AG04449 (cell line): Measurements from ENCODE around the gene CALML5.

Source experiments
- CTCF ChIA-PET: fragments of 350-600 bp; formaldehyde crosslinking; extraction: SDS; loops from one replicate; lab custom pipeline; 2021; ENCODE audit warnings: antibody characterized with exemption; lab: Yijun Ruan, JAX
- POLR2A ChIA-PET: fragments of 400-600, 350-600 bp; formaldehyde crosslinking; extraction: SDS; loops from one replicate; lab custom pipeline; 2020; ENCODE audit warnings: antibody characterized with exemption, inconsistent platforms; lab: Yijun Ruan, JAX
- DNase-seq: peaks from one replicate; pipeline ENCODE4 v3.0.0-alpha.2; 2010; ENCODE audit warnings: low read depth, low spot score
- H3K4me3 ChIP-seq: 2 replicates; pipeline ENCODE4 v1.5.1; 2011; ENCODE audit warnings: low read depth, mild to moderate bottlenecking, control low read depth, low read length
- CTCF ChIP-seq: IDR thresholded peaks from one replicate; pipeline ENCODE4 v1.5.1; 2011; ENCODE audit warnings: mild to moderate bottlenecking, moderate library complexity, low read length, control low read depth, inconsistent platforms; ENCODE audit not compliant: insufficient read depth; ENCODE audit errors: missing control alignments

CALML5 gene

GRCh38 chr10:5527332-5528200 lies 28.2 kb upstream of the CALML5 start:
- no peak for TF ChIP-seq CTCF
- DNase-seq: no peak
- ChIA-PET CTCF (interaction anchor here (1.2 kb wide), 1 partner anchor 83 kb away, joined by 5 read pairs; no protein-coding TSS in a partner anchor), POLR2A (no interaction called here)
- H3K4me3 ChIP-seq: no peak overlapping the region

GRCh38 chr10:5526691-5527331 lies 27.4 kb upstream of the CALML5 start:
- no peak for TF ChIP-seq CTCF
- ChIA-PET CTCF (no interaction called here), POLR2A (no interaction called here)
- DNase-seq: no peak
- H3K4me3 ChIP-seq: no peak overlapping the region

GRCh38 chr10:5525561-5526341 lies 26.4 kb upstream of the CALML5 start:
- H3K4me3 ChIP-seq: no peak overlapping the region
- CTCF ChIA-PET: no interaction called here
- TF ChIP-seq CTCF: no peak
- POLR2A ChIA-PET: no interaction called here
- DNase-seq: no peak

GRCh38 chr10:5524641-5525560 lies 25.5 kb upstream of the CALML5 start, which contains the start of gene CALML3:
CALML3 (plus strand) TSS chr10:5524961; CDS start chr10:5525086, 125 bp downstream.
- CTCF ChIA-PET: no interaction called here
- POLR2A ChIA-PET: no interaction called here
- TF ChIP-seq CTCF: no peak

GRCh38 chr10:5523796-5524574 lies 24.6 kb upstream of the CALML5 start:
- CTCF ChIA-PET: no interaction called here
- no peak for TF ChIP-seq CTCF
- POLR2A ChIA-PET: no interaction called here
- no peak overlapping the region for H3K4me3 ChIP-seq
- no peak for DNase-seq

More at GRCh38 chr10:5524641-5525560, 25.5 kb upstream of the CALML5 start, which contains the start of gene CALML3:
- no peak for DNase-seq
- H3K4me3 ChIP-seq: no peak within 1 kb of the TSS
